COLO668 (cell line): Measurements from ENCODE around the gene CYP4Z1.
"Not testable (repeated sequence)": the region's sequence is repeated elsewhere in the genome, so short reads cannot be mapped to it uniquely, and the experiment has no call there.

Source experiments
- DNase-seq: peaks from one replicate; lab custom pipeline; 2025; ENCODE audit not compliant: unreplicated experiment; lab: John Stamatoyannopoulos, UW

CYP4Z1 gene, protein sequence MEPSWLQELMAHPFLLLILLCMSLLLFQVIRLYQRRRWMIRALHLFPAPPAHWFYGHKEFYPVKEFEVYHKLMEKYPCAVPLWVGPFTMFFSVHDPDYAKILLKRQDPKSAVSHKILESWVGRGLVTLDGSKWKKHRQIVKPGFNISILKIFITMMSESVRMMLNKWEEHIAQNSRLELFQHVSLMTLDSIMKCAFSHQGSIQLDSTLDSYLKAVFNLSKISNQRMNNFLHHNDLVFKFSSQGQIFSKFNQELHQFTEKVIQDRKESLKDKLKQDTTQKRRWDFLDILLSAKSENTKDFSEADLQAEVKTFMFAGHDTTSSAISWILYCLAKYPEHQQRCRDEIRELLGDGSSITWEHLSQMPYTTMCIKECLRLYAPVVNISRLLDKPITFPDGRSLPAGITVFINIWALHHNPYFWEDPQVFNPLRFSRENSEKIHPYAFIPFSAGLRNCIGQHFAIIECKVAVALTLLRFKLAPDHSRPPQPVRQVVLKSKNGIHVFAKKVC

DNA sequence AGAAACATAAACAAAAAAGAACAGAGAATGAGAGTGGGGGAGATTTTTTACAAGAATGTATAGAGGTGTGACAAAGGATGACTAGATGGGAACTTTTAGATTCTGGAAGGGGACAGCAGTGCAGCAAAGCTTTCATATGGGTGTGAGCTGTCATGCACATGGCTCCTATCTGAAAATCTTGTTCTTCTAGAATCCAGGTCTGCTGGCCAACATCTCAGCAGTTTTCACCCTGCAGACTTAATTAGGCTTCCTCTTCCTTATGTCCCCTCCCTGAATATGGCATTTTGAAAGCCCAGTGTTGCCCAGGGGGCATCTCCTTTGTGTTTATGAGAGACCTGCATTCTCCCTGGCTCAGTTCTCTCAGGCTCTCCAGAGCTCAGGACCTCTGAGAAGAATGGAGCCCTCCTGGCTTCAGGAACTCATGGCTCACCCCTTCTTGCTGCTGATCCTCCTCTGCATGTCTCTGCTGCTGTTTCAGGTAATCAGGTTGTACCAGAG, at the start of gene CYP4Z1:
Gene CYP4Z1 (plus strand): TSS at position 135 of the 498 bp plus-strand sequence. CDS start 260 bp downstream, at position 395.
- DNase-seq, result no peak

DNA sequence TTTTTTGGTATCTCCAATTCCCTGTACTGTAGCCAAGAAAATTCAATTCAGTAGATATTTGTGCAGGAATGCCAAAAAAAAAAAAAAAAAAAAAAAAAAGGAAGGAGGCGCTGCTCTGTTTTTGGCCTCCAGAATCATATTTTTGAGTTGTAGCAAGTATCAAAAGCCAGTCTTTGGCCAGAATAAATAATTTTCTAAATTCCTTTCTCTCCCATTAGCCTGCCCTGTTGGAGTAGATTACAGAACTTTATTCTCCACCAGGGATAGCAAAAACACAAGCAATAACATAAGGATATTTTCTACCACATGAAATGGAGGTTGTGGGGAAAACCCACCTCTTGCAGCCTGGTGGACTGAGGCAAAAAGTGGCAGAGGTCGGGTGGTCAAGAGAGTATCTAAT, 46.0 kb upstream of the CYP4Z1 start:
- DNase-seq, result no peak

DNA sequence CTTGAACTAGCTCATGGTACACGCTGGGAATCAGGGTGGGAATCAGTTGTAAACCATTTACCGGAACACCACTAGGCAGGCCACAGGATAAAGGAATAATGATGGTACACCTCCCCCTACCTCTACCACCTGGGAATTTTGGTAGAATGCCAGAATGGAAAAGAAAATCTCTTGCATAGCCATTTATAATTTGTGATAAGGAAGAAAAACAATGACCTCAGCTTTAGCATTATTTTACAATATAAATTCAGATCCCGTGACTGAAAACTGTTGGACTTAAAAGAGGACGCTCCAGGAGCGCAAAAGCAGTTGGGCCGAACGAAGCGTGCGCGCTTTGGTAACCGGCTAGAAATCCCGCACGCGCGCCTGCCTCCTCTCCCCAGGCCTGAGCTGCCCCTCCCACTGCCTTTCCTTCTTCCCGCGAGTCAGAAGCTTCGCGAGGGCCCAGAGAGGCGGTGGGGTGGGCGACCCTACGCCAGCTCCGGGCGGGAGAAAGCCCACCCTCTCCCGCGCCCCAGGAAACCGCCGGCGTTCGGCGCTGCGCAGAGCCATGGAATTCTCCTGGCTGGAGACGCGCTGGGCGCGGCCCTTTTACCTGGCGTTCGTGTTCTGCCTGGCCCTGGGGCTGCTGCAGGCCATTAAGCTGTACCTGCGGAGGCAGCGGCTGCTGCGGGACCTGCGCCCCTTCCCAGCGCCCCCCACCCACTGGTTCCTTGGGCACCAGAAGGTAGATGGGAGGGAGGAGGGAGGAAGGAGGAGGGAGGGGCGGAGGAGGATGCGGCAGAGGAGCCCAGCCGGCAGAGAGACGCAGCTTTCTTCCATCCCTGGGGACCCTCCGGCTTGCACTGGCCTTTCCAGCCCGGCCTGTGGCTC, 43.5 kb upstream of the CYP4Z1 start, which contains the start of gene CYP4X1:
Gene CYP4X1 (plus strand): TSS at position 402 of the 873 bp plus-strand sequence. CDS start 149 bp downstream, at position 551.
- DNase-seq, result peak; percentile 72

DNA sequence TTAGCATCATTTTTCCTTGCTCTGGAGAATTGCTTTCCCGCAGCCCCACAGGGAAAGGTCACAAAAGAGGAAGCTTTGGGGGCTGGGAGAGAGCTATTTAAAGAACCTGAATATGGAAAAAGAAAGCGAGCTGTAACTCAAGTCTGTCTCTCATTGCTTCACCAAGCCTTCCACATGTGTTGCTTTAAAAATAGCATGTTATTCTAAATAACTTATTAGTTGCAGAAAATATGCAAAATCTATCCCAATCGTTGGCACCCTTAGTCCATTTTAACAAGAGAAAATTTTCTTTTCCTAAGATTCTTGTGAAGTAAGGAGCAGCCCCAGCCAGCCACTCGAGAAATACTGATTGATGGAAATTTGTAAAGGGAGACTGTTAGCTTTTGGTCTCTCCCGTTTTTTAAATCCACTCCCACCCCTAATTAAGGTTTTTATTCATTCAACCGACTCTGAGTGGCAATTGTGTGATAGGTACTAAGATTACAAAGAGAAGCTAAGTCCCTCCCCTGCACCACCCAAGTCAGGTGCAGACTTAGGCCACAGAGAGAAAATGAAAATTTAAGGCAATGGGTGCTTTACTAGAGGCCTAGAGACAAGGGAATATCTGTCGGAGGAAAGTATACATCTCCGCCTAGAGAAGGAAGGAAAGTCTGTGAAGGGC, 42.8 kb upstream of the CYP4Z1 start:
- no peak for DNase-seq

DNA sequence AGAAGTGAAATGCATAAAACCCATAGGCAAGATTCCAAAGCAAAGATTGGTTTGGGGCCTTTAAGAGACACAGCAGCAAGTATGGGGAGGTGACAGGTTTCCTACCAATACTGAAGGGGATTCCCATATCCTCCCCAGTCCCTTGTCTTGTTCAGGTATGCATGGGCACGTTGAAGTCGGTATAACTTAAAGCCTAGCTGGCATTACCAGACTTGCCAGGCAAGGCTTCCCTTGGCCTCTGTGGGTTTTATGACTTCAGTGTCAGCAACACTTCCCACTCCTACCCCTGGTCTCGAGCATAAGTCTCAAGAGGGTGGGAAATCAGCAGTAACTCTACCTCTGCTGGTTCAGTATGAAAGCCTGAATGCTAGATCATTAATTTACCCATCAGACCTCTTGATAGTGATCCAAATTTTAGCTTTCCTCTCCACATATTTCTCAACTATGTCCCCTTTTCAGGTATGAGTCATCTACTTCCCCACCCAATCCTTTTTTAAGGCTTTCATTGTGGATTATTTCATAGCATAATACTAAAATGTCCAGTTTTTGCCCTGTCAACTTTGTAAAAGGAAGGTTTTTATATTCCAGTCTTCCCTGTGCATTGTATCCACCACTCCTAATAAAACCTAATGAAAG, 36.7 kb upstream of the CYP4Z1 start:
- no peak for DNase-seq

DNA sequence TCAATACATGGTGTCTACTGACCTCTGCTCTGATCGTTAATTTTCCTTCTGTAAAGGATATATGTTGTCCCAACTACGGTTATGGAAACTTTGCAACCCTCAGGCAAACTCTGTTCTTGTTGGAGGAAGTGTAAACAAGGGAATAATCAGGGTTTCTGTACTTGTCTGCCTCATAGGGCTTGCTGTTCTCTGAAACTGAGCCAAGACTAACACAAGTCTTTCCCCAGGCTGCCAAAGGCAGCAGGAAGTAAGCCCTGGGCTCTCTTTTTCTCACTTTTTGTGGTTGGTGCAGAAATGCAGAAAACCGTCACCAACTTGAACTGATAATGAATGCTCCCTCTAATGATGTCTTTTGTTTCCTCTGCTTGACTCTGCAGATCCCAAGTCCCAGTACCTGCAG, 36.0 kb upstream of the CYP4Z1 start:
- DNase-seq, result no peak

DNA sequence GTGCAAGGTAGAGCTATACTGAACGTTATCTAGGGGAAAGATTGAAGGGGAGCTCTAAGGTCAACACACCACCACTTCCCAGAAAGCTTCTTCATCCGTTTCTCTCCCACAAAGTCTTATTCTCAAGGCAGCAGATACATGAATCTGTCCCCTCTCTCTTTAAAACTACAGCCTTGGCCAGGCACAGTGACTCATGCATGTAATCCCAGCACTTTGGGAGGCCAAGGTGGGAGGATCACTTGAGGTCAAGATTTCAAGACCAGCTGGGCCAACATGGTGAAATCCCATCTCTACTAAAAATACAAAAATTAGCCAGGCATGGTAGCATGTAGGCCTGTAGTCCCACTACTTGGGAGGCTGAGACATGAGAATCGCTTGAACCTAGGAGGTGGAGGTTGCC, 35.4 kb upstream of the CYP4Z1 start:
- DNase-seq, result no peak

DNA sequence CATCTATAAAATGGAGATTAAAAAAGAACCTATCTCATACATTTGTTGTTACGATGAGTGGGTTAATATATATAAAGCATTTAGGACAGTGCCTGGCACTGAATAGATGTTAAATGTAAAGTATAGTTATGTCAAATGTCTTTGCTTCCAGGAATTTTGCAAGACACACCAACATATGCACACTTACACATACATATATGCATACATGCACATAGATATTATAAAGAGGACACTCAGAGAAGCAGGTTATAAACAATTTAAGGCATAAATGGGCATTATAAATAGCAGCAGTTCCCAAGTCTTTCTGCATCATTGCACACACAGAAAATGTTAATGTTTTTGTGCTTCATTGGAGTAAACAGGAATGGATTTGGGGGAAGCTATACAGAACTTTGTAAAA, 30.3 kb upstream of the CYP4Z1 start:
- DNase-seq, result no peak

DNA sequence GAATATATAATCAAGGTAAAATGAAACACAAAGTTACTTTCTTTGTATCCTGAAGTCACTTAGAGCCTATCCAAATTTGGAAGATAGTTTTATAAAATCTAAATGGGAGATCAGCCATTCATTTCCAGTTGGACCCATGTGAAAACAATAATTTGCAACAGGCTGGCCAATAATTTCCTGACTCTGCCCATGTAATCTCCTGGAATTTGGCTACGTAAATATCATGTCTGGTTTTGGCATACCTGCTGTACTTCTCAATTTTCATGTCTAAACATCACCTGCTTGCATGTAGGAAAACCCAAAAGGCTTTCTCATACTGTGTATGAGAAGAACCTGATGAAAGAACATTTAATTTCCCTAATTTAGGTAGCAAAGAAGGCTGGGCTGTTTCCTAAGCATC, 7.7 kb upstream of the CYP4Z1 start:
- DNase-seq, result no peak

DNA sequence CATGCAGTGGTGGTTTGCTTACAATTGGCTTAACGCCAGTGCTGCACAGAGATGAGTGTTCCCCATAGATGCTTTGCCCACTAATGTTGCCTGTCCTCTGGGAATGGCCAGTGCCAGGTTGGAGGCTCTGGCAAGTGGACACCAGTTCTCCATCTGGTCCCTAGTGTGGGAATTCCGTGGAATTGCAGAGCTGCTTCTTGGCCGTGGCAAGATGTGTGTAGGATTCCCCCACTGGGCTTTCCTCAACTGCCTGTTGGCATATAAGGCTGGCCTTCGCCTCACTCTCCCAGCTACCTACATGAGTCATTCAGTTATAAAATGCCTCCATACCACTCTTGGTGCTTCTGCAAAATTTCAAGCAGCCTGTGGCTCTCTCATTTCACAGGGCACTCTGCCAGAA, 2.0 kb downstream of the CYP4Z1 start:
- not testable (repeated sequence) for DNase-seq

DNA sequence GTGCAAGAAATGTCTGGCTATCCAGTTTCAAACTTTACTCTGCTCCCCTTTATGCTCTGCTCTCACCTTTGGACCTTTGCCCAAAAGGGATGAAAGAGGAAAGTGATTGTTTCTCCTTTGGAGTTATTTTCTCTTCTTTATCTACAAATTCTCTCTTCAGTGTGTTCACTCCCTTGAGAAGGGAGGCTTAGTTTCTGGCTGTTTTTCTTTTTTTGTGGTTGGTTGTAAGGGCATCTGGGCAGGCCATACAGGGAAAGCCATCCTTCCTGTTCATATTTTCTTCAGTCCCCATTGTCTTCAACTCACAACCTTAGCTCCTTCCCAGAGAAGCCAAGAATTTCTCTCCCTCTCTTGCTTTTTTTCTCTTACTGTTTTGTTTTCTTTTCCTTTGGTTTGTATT, 2.5 kb downstream of the CYP4Z1 start:
- DNase-seq, result not testable (repeated sequence)

DNA sequence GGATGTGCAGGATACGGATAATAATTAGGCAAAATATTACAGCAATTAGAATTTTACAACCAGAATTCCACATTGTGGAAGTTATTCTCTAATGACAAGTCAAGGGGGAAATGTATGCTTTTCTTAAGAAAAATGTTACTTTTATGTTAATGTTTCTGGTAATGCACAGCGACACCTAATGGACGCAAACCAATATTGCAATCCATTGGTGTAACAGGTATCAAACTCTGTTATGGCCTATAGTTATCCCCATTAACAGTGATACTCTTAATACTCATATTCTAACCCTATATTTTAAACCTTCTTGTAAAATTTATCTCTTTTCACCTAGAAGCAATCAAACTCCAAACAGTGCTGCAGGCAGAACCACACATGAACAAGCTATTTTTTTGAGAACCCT, 22.3 kb downstream of the CYP4Z1 start:
- peak; percentile 57 for DNase-seq

DNA sequence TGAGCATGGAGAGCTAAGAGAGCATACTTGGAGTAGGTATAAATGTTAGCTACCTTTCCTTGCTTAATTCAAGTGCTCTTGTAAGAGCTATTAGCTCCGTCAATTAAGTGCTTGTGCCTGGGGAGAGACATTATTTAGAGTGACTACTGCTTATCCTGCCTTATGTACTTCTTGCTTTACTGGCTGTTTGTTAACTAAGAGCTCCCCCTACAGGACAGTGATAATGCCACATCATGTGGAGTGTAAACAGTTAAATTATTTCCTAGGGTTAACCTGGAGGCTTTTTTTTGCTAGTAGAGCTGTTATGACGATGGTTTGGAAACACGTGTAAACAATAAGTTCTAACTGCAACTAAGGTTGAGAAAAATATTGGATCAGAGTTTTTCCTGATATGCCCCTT, 24.4 kb downstream of the CYP4Z1 start:
- DNase-seq, result not testable (repeated sequence)

DNA sequence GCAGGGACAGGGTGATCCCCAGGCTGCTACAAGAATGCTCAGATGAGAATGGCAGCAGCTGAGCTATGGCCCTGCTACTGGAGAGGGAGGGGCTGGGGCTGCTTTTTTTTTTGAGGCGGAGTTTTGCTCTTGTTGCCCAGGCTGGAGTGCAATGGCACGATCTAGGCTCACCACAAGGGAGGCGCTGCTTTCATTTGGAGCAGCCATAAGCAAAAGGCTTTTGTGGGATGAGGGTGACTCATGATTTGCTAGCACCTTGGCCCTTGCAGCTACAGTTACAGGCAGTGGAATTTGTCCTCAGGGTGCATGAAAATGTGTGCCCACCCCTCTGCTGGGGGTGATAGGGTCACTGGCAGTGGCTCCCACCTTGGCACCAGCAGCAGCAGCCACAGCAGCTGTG, 37.8 kb downstream of the CYP4Z1 start:
- no peak for DNase-seq

DNA sequence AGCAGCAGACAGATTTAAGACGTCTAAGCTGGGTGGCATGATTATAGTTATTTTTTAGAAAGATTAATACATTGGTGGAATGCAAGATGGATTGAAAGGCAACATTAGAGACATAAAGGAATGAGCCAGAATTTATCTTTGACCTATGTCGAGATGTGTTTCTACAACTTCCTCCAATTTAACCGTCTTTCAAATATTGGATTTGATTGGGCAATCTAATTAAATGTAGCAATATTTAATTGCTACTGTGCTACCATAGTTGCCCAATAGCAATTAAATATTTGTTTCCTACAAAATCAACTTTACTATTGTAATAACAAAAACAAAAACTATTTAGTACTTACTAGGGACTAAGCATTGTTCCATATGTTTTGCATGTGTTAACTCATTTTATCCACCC, 39.8 kb downstream of the CYP4Z1 start:
- DNase-seq, result no peak

DNA sequence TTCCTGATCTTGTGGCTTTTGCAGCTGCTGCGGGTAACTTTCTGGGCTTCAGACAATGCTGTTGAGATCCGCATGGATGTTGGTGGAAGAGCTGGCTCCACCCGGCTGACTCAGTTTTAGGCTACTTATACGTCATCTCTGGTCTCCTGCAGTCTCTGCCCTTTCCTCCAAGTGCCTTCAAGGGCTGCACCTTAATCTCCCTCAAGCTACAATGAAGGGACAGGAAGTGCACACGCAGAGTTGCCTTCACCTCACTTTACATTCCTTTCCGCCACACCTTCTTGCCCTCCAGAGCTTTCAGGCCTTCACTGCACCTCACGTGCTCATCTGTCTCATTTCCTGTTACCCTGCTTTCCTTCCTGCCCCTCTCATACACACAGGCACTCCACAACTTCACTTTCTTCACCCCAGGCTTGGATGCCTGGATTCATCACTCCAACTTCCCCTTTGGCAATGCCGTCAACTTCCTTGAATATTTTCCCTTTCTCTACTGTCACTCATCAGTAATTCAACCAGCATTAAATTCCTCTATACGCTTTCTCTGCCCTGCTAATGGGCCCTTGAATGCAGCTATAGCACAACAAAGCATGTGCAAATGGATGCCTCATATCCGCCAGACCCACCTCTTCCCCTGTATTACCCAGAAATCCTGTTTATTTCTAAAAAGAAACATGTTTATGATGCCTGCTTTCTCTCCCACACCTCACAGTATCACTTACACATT, 41.0 kb downstream of the CYP4Z1 start:
- DNase-seq, result not testable (repeated sequence)

DNA sequence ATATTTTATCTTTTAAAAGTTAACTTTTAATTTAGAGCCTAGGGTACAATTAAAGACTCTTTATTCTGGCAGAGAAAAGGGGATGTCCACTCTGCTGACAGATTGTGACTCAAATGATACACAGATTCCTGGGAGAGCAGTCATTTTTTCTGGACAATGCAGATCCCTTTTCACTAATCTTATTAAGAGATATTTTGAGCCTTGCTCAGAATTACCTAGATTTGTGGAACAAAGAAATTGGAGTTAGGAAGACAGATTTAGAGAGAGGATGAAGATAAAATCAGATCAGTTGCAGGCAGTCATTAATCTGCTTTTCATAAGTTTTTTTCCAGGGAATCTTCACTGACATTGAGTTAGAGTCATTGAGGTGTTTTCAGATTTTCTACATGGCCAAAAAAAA, 42.5 kb downstream of the CYP4Z1 start:
- DNase-seq, result not testable (repeated sequence)

DNA sequence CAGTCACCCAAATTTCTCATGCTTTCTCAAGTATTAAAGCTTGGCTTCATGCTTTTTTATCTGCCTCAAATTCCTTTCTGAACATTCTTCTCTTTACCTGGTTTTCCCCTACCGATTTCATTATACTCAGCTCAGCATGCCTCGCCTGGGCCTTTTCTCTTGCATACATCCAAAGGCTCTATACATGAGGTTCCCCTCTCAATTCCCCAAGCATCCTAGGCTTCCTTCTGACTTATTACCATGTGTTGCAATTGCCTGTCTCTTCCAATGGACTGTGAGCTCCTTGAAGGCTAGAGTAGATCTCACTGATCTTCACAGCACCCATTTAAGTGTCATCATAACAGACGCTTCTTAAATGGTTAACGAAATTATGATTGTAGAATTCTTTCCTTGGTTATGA, 46.1 kb downstream of the CYP4Z1 start:
- DNase-seq, result no peak

DNA sequence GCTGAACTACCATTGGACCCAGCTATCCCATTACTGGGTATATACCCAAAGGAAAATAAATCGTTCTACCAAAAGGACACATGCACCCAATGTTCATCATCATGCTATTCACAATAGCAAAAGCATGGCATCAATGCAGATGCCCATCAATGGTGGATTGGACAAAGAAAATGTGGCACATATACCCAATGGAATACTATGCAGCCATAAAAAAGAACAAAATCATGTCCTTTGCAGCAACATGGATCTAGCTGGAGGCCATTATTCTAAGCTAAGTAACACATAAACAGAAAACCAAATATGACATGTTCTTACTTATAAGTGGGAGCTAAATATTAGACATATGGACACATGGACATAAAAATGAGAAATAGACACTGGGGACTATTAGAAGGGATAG, 54.0 kb downstream of the CYP4Z1 start:
- DNase-seq, result not testable (repeated sequence)

DNA sequence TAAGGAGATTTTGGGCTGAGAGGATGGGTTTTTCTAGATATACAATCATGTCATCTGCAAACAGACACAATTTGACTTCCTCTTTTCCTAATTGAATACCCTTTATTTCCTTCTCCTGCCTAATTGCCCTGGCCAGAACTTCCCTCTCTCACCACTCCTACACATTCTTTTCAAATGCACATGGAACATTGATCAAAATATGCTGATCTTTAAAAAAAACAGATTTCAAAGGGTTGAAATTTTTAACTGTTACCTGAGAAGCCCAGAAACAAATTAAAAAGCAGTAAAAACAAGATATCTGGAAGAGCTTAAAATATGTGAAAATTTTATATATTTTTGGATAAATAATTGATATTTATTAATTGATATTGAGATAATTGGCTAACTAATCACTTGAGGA, 57.8 kb downstream of the CYP4Z1 start:
- not testable (repeated sequence) for DNase-seq
